ENCODE data around the gene SPATA3.

The SPATA3 gene

GRCh38 chr2:230982528-230982927 is 13.4 kb upstream of the SPATA3 start:
- Histone ChIP-seq H3K9me2 (ENCODE audit: low read depth, low read length) (no peaks in the 10 kb centered on the region), H3K36me3 (ENCODE audit: insufficient read depth, low read length) (no peaks in the 10 kb centered on the region), H4K20me1 (ENCODE audit: insufficient read depth, low read length) (no peaks in the 10 kb centered on the region), H3K9ac (ENCODE audit: low read length) (no peak overlapping the region), H3F3A (ENCODE audit: insufficient read depth, low read length) (no peaks in the 10 kb centered on the region), H3K27me3 (ENCODE audit: insufficient read depth, low read length) (no peaks in the 10 kb centered on the region), H3K27ac (ENCODE audit: low read depth, low read length, poor library complexity, severe bottlenecking) (no peak overlapping the region), H3K4me1 (ENCODE audit: insufficient read depth, low read length, severe bottlenecking) (peaks cover 6% of the 10 kb centered on the region), H3K4me2 (ENCODE audit: low read length) (no peak overlapping the region), H3K4me3 (ENCODE audit: low read depth, low read length, poor library complexity, severe bottlenecking) (no peak overlapping the region), H2AFZ (ENCODE audit: low read length) (no peak overlapping the region), H3K79me2 (ENCODE audit: insufficient read depth, low read length) (no peaks in the 10 kb centered on the region), H3K9me3 (ENCODE audit: low read length) (no peaks in the 10 kb centered on the region)
- TF ChIP-seq EZH2 (IDR thresholded peaks at IDR 0.05; ENCODE audit: borderline replicate concordance, low read length), result no peak
- TF ChIP-seq CTCF (IDR thresholded peaks at IDR 0.05; ENCODE audit: low read length), result no peak

- Histone ChIP-seq H3K27me3 (ENCODE audit: insufficient read depth, low read length) (no peaks in the 10 kb centered on the region), H3K9me2 (ENCODE audit: low read depth, low read length) (no peaks in the 10 kb centered on the region), H3K4me2 (ENCODE audit: low read length) (no peak overlapping the region), H3K9me3 (ENCODE audit: low read length) (no peaks in the 10 kb centered on the region), H4K20me1 (ENCODE audit: insufficient read depth, low read length) (no peaks in the 10 kb centered on the region), H3K36me3 (ENCODE audit: insufficient read depth, low read length) (no peaks in the 10 kb centered on the region), H3F3A (ENCODE audit: insufficient read depth, low read length) (no peaks in the 10 kb centered on the region), H3K9ac (ENCODE audit: low read length) (no peak overlapping the region), H3K4me3 (ENCODE audit: low read depth, low read length, poor library complexity, severe bottlenecking) (no peak overlapping the region), H2AFZ (ENCODE audit: low read length) (no peak overlapping the region), H3K4me1 (ENCODE audit: insufficient read depth, low read length, severe bottlenecking) (peaks cover 6% of the 10 kb centered on the region), H3K27ac (ENCODE audit: low read depth, low read length, poor library complexity, severe bottlenecking) (no peak overlapping the region), H3K79me2 (ENCODE audit: insufficient read depth, low read length) (no peaks in the 10 kb centered on the region)
- TF ChIP-seq EZH2 (IDR thresholded peaks at IDR 0.05; ENCODE audit: borderline replicate concordance, low read length) (no peak), CTCF (IDR thresholded peaks at IDR 0.05; ENCODE audit: low read length) (no peak)
These were observed 12.4 kb upstream of the SPATA3 start for GRCh38 chr2:230983566-230983965.

GRCh38 chr2:230984393-230985220 is 11.3 kb upstream of the SPATA3 start:
- no peak overlapping the region for H2AFZ ChIP-seq (ENCODE audit: low read length)
- H3K27me3 ChIP-seq (ENCODE audit: insufficient read depth, low read length), result no peaks in the 10 kb centered on the region
- no peak overlapping the region for H3K27ac ChIP-seq (ENCODE audit: low read depth, low read length, poor library complexity, severe bottlenecking)
- H3K4me3 ChIP-seq (ENCODE audit: low read depth, low read length, poor library complexity, severe bottlenecking), result no peak overlapping the region
- H3K4me1 ChIP-seq (ENCODE audit: insufficient read depth, low read length, severe bottlenecking), result peaks cover 6% of the 10 kb centered on the region
- TF ChIP-seq EZH2 (IDR thresholded peaks at IDR 0.05; ENCODE audit: borderline replicate concordance, low read length) (no peak), CTCF (IDR thresholded peaks at IDR 0.05; ENCODE audit: low read length) (no peak)
- no peaks in the 10 kb centered on the region for H3K9me3 ChIP-seq (ENCODE audit: low read length)
- H3K4me2 ChIP-seq (ENCODE audit: low read length), result no peak overlapping the region
- H3F3A ChIP-seq (ENCODE audit: insufficient read depth, low read length), result no peaks in the 10 kb centered on the region
- no peaks in the 10 kb centered on the region for H3K9me2 ChIP-seq (ENCODE audit: low read depth, low read length)
- H4K20me1 ChIP-seq (ENCODE audit: insufficient read depth, low read length), result no peaks in the 10 kb centered on the region
- no peaks in the 10 kb centered on the region for H3K79me2 ChIP-seq (ENCODE audit: insufficient read depth, low read length)
- H3K36me3 ChIP-seq (ENCODE audit: insufficient read depth, low read length), result no peaks in the 10 kb centered on the region
- H3K9ac ChIP-seq (ENCODE audit: low read length), result no peak overlapping the region

Data from OCI-LY1 (cell line).